Measurements from ENCODE around the gene NAA20. TPM values are rescaled to one million over a fixed set of nuclear protein-coding genes. Genes with fewer than 3 reads are reported as not detected.

The NAA20 gene
- total and polyA plus RNA-seq, 2 of the 13 experiments (the other 11 are each of a cell fraction or from before 2014, with no cell fraction given): 81.9 to 82.8 TPM

GRCh38 chr20:19995220-19995863, 21.8 kb upstream of the NAA20 start (continued):
- TF ChIP-seq ZBTB40 (IDR thresholded peaks at IDR 0.05): no peak
- no peak for TF ChIP-seq ZBTB40 (CRISPR knock-in tag; IDR thresholded peaks at IDR 0.05)
- TF ChIP-seq MTA1 (CRISPR knock-in tag; IDR thresholded peaks at IDR 0.05; ENCODE audit: borderline replicate concordance): no peak
- no peak for TF ChIP-seq EHMT2 (IDR thresholded peaks at IDR 0.05; ENCODE audit: borderline replicate concordance, low read depth, low read length)
- no peak for TF ChIP-seq ZNF747 (CRISPR knock-in tag; IDR thresholded peaks at IDR 0.05; ENCODE audit: borderline replicate concordance)
- TF ChIP-seq ATF7 (IDR thresholded peaks at IDR 0.05): no peak
- TF ChIP-seq ATF7 (CRISPR knock-in tag; IDR thresholded peaks at IDR 0.05): no peak
- TF ChIP-seq TFAP4 (IDR thresholded peaks at IDR 0.05; ENCODE audit: borderline replicate concordance, low read depth): no peak
- TF ChIP-seq RAD21 (CRISPR knock-in tag; IDR thresholded peaks at IDR 0.05): peak; percentile 78
- no peak for TF ChIP-seq GABPA (IDR thresholded peaks at IDR 0.05; ENCODE audit: low read depth, low read length)
- TF ChIP-seq GABPA (CRISPR knock-in tag; IDR thresholded peaks at IDR 0.05; ENCODE audit: low read depth): peak; percentile 20; the same call in 1 of the 2 replicates
- TF ChIP-seq SMC3 (IDR thresholded peaks at IDR 0.05; ENCODE audit: low read length): peak; percentile 96
- TF ChIP-seq HMGA1 (CRISPR knock-in tag; conservative IDR thresholded peaks at IDR 0.05): no peak
- TF ChIP-seq GATAD2A (CRISPR knock-in tag; IDR thresholded peaks at IDR 0.05): peak; percentile 37; the same call in 1 of the 2 replicates
- TF ChIP-seq PATZ1 (CRISPR knock-in tag; IDR thresholded peaks at IDR 0.05): 0 out of 2 replicates have a peak, but pooled peaks have one; percentile 31
- TF ChIP-seq ZNF83 (CRISPR knock-in tag; IDR thresholded peaks at IDR 0.05; ENCODE audit: borderline replicate concordance): no peak
